Suprapubic skin (tissue), 4 donors: ENCODE measurements around the gene SDCBP2. TPM values are rescaled to one million over a fixed set of nuclear protein-coding genes. Genes with fewer than 3 reads are reported as not detected.

Source experiments
- DNase-seq, 2 donors: peaks; one replicate each; pipeline ENCODE4 v3.0.0-alpha.2; 2019; ENCODE audit warnings: low spot score in 2 of 2
- H3K27ac ChIP-seq: fragments of 200-600 bp; sonication (generic); one replicate; pipeline ENCODE4 v1.5.1; 2019
- H3K27me3 ChIP-seq: fragments of 200-600 bp; sonication (generic); one replicate; pipeline ENCODE4 v1.5.1; 2019
- H3K36me3 ChIP-seq: fragments of 200-600 bp; sonication (generic); one replicate; pipeline ENCODE4 v1.5.1; 2019
- H3K4me1 ChIP-seq: fragments of 200-600 bp; sonication (generic); one replicate; pipeline ENCODE4 v1.5.1; 2019
- H3K4me3 ChIP-seq: fragments of 200-600 bp; sonication (generic); one replicate; pipeline ENCODE4 v1.5.1; 2019; ENCODE audit warnings: mild to moderate bottlenecking
- H3K9me3 ChIP-seq: fragments of 200-600 bp; sonication (generic); one replicate; pipeline ENCODE4 v1.5.1; 2019
- EP300 ChIP-seq: sonication (generic); formaldehyde crosslinking; IDR thresholded peaks from one replicate; pipeline ENCODE4 v1.6.1; 2017; ENCODE audit warnings: antibody characterized with exemption
- POLR2A ChIP-seq, 2 donors: fragments of 450-650 bp; IDR thresholded peaks; one replicate each; pipeline ENCODE4 v1.6.1; 2017; ENCODE audit warnings: antibody characterized with exemption in 2 of 2, mild to moderate bottlenecking in 2 of 2, moderate library complexity in 2 of 2
- POLR2AphosphoS5 ChIP-seq, 3 donors: sonication (generic); formaldehyde crosslinking; IDR thresholded peaks; one replicate each; pipeline ENCODE4 v1.6.1; 2017; ENCODE audit warnings: antibody characterized with exemption in 3 of 3
- WGBS: methylation state at CpG from one replicate; pipeline ENCODE4 v1.1.5; 2018; 5-methylcytosine and 5-hydroxymethylcytosine counted together
- total RNA-seq, 4 donors: library from RNA; depleted of rRNA; stranded (reverse); fragments of >200 nt; gene quantifications; one replicate each; pipeline ENCODE4 v1.1.0, GENCODE V29; 2016
- TF ChIP-seq, protein P1 (sequence below), 2 donors: fragments of 200-600 bp in 1 of 2; fragments of 450-650 bp in 1 of 2; sonication (generic) in 1 of 2; IDR thresholded peaks; one replicate each; pipeline ENCODE4 v1.5.1; 2016 to 2019; ENCODE audit warnings: antibody characterized with exemption in 2 of 2, mild to moderate bottlenecking in 1 of 2, moderate library complexity in 1 of 2

SDCBP2 gene
- total RNA-seq, 4 donors from 2014 or later: 74.4 to 143 (median 115) TPM

GRCh38 chr20:1368448-1369199 lies 39.7 kb upstream of the SDCBP2 start:
- Histone ChIP-seq H3K9me3 (no peaks in the 10 kb centered on the region), H3K27ac (no peak overlapping the region), H3K4me1 (peaks cover 33% of the 10 kb centered on the region), H3K4me3 (no peak overlapping the region), H3K36me3 (peaks cover 41% of the 10 kb centered on the region), H3K27me3 (no peaks in the 10 kb centered on the region)
- no peak for DNase-seq
- WGBS: 62% methylated on average over 7 of the region's 7 CpGs
- TF ChIP-seq EP300 (no peak), POLR2AphosphoS5 (IDR thresholded peaks at IDR 0.05) (no peak), POLR2A (IDR thresholded peaks at IDR 0.05) (no peak)
- TF ChIP-seq, protein P1, sequence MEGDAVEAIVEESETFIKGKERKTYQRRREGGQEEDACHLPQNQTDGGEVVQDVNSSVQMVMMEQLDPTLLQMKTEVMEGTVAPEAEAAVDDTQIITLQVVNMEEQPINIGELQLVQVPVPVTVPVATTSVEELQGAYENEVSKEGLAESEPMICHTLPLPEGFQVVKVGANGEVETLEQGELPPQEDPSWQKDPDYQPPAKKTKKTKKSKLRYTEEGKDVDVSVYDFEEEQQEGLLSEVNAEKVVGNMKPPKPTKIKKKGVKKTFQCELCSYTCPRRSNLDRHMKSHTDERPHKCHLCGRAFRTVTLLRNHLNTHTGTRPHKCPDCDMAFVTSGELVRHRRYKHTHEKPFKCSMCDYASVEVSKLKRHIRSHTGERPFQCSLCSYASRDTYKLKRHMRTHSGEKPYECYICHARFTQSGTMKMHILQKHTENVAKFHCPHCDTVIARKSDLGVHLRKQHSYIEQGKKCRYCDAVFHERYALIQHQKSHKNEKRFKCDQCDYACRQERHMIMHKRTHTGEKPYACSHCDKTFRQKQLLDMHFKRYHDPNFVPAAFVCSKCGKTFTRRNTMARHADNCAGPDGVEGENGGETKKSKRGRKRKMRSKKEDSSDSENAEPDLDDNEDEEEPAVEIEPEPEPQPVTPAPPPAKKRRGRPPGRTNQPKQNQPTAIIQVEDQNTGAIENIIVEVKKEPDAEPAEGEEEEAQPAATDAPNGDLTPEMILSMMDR (IDR thresholded peaks at IDR 0.05): no peak

DNA sequence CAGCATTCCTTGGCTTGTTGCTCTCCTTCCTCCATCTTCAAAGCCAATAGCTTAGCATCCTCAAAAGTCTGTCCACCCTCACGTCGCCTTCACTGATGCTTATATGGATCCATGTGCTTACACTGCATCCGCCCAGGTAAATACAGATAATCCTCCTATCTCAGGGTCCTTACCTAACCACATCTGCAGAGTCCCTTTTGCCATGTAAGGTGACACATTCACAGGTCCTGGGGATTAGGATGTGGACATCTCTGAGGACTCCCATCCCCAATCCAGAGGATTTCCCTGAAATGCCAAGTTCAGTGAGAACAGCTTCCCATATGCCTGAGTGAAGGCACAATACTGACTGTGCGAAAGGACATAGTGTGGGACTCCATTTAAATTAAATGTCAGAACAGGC lies 38.5 kb upstream of the SDCBP2 start:
- Histone ChIP-seq H3K27me3 (no peaks in the 10 kb centered on the region), H3K9me3 (no peaks in the 10 kb centered on the region), H3K27ac (no peak overlapping the region), H3K36me3 (peaks cover 41% of the 10 kb centered on the region), H3K4me1 (peaks cover 24% of the 10 kb centered on the region), H3K4me3 (no peak overlapping the region)
- no peak for TF ChIP-seq POLR2AphosphoS5 (IDR thresholded peaks at IDR 0.05)
- no peak for TF ChIP-seq POLR2A (IDR thresholded peaks at IDR 0.05)
- WGBS: 99% methylated on average over 4 of the region's 4 CpGs
- no peak for DNase-seq

DNA sequence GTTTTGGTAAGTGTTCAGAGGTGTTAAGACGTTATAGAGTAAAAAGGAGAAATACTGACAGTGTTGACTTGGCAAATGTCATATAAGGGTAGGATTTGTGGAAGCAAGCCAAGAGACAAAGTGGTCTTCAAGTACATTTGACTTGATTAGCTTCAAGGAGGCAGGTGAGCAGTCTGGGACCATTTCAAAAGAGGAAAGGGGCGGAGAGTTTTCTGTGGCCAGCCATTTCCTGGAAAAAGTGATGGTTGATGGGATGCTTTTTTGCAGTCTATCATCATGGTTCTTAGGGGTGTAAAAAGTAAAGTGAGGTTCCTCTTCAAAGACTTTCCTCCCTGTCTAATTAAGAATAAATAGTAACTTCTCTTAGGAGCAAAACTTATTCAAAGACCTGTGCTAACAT lies 35.2 kb upstream of the SDCBP2 start:
- no peak for DNase-seq
- WGBS: 85% methylated on average over 2 of the region's 2 CpGs
- TF ChIP-seq, protein P1 (IDR thresholded peaks at IDR 0.05): no peak
- TF ChIP-seq POLR2A (IDR thresholded peaks at IDR 0.05): no peak
- TF ChIP-seq POLR2AphosphoS5 (IDR thresholded peaks at IDR 0.05): no peak
- no peak for TF ChIP-seq EP300
- no peaks in the 10 kb centered on the region for H3K27me3 ChIP-seq
- H3K27ac ChIP-seq: no peak overlapping the region
- no peaks in the 10 kb centered on the region for H3K9me3 ChIP-seq
- no peak overlapping the region for H3K4me3 ChIP-seq
- H3K4me1 ChIP-seq: no peaks in the 10 kb centered on the region
- peaks cover 36% of the 10 kb centered on the region for H3K36me3 ChIP-seq

- 88% methylated on average over 4 of the region's 5 CpGs for WGBS
- H3K4me3 ChIP-seq: no peak overlapping the region
- no peaks in the 10 kb centered on the region for H3K4me1 ChIP-seq
- peaks cover 32% of the 10 kb centered on the region for H3K36me3 ChIP-seq
- no peaks in the 10 kb centered on the region for H3K9me3 ChIP-seq
- H3K27ac ChIP-seq: no peak overlapping the region
- no peaks in the 10 kb centered on the region for H3K27me3 ChIP-seq
- no peak for DNase-seq
- TF ChIP-seq POLR2A (IDR thresholded peaks at IDR 0.05) (no peak), POLR2AphosphoS5 (IDR thresholded peaks at IDR 0.05) (no peak), EP300 (no peak)
- TF ChIP-seq, protein P1 (IDR thresholded peaks at IDR 0.05): no peak
Measured at GRCh38 chr20:1363522-1363921, 34.6 kb upstream of the SDCBP2 start.

DNA sequence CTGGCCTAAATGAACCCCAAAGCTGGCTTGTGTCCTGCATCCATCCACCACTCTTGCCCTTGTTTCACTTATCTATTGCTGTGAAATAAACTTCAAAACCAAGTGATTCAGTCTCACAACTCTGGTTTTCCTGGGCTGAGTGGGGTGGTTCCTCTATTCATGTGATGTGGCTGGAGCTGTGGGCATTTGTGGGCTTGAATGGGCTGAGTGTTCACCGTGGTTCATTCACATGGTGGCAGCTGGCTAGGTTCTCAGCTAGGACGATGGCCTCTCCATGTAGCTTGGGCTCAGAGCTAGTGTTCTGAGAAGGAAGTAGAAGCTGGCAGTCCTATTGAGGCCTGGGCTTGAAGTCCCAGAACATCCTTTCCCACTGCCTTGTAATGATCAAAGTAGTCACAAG lies 33.5 kb upstream of the SDCBP2 start:
- no peaks in the 10 kb centered on the region for H3K4me1 ChIP-seq
- no peak for DNase-seq
- no peak overlapping the region for H3K4me3 ChIP-seq
- no peaks in the 10 kb centered on the region for H3K9me3 ChIP-seq
- H3K36me3 ChIP-seq: peaks cover 28% of the 10 kb centered on the region
- no peaks in the 10 kb centered on the region for H3K27me3 ChIP-seq
- 83% methylated on average over 2 of the region's 2 CpGs for WGBS
- TF ChIP-seq, protein P1 (IDR thresholded peaks at IDR 0.05): no peak
- TF ChIP-seq EP300 (no peak), POLR2AphosphoS5 (IDR thresholded peaks at IDR 0.05) (no peak)
- no peak overlapping the region for H3K27ac ChIP-seq
